Smooth muscle cell (in vitro differentiated cells): ENCODE data around the gene AASDHPPT. TPM values are rescaled to one million over a fixed set of nuclear protein-coding genes. Genes with fewer than 3 reads are reported as not detected.

ENCODE experiments used
- DNase-seq: peaks from one replicate; lab custom pipeline; 2025; ENCODE audit not compliant: unreplicated experiment; lab: John Stamatoyannopoulos, UW
- H2AFZ ChIP-seq: fragments of 200-600 bp; sonication (generic); 2 replicates; pipeline ENCODE4 v1.6.0; 2016; ENCODE audit warnings: antibody characterized with exemption, low read depth, mild to moderate bottlenecking
- H3F3A ChIP-seq: fragments of 200-600 bp; sonication (generic); 2 replicates; pipeline ENCODE4 v1.6.0; 2017; ENCODE audit warnings: antibody characterized with exemption, low read depth
- H3K27ac ChIP-seq: fragments of 200-600 bp; sonication (generic); 2 replicates; pipeline ENCODE4 v1.5.1; 2016; ENCODE audit warnings: low read depth, mild to moderate bottlenecking
- H3K27me3 ChIP-seq: fragments of 200-600 bp; sonication (generic); 2 replicates; pipeline ENCODE4 v1.6.1; 2016; ENCODE audit warnings: low read depth, mild to moderate bottlenecking
- H3K36me3 ChIP-seq: fragments of 200-600 bp; sonication (generic); 2 replicates; pipeline ENCODE4 v1.5.1; 2016; ENCODE audit warnings: low read depth
- H3K4me1 ChIP-seq: fragments of 200-600 bp; sonication (generic); 2 replicates; pipeline ENCODE4 v1.5.1; 2016; ENCODE audit warnings: low read depth
- H3K4me2 ChIP-seq: fragments of 200-600 bp; sonication (generic); 2 replicates; pipeline ENCODE4 v1.6.0; 2016; ENCODE audit warnings: mild to moderate bottlenecking
- H3K4me3 ChIP-seq: fragments of 200-600 bp; sonication (generic); 2 replicates; pipeline ENCODE4 v1.5.1; 2016; ENCODE audit warnings: mild to moderate bottlenecking
- H3K79me2 ChIP-seq: fragments of 200-600 bp; sonication (generic); 2 replicates; pipeline ENCODE4 v1.6.0; 2016; ENCODE audit warnings: low read depth, mild to moderate bottlenecking
- H3K9ac ChIP-seq: fragments of 200-600 bp; sonication (generic); 2 replicates; pipeline ENCODE4 v1.6.0; 2016; ENCODE audit warnings: low read depth
- H3K9me3 ChIP-seq: fragments of 200-600 bp; sonication (generic); replicated peaks from 2 replicates; pipeline ENCODE4 v1.5.1; 2016; ENCODE audit warnings: low read depth
- H4K20me1 ChIP-seq: fragments of 200-600 bp; sonication (generic); 2 replicates; pipeline ENCODE4 v1.6.0; 2016; ENCODE audit warnings: low read depth
- CTCF ChIP-seq: fragments of 200-600 bp; sonication (generic); IDR thresholded peaks from 2 replicates; pipeline ENCODE4 v1.5.1; 2017; ENCODE audit warnings: borderline replicate concordance, mild to moderate bottlenecking, antibody characterized with exemption; ENCODE audit not compliant: insufficient read depth, poor library complexity, severe bottlenecking
- WGBS: methylation state at CpG from one replicate; pipeline ENCODE4 v1.1.7; 2016; ENCODE audit warnings: low lambda C conversion rate; 5-methylcytosine and 5-hydroxymethylcytosine counted together
- polyA plus RNA-seq: library from polyadenylated mRNA; unstranded; fragments of >200 nt; fragmentation: Nextera tagmentation; extraction: Ambion mirVana; gene quantifications from 2 replicates; pipeline ENCODE4 v1.2.1, GENCODE V29; 2016
- total RNA-seq: library from RNA; depleted of rRNA; stranded (reverse); fragments of >200 nt; gene quantifications from 2 replicates; pipeline ENCODE4 v1.2.3, GENCODE V29; 2014

The AASDHPPT gene
- total and polyA plus RNA-seq, 2 experiments from 2014 or later, result 35.6 to 78.7 TPM

GRCh38 chr11:106098893-106099553 lies 21.6 kb downstream of the AASDHPPT start:
- Histone ChIP-seq H2AFZ (no peak overlapping the region), H3K27ac (no peak overlapping the region), H3K79me2 (no peaks in the 10 kb centered on the region), H3F3A (no peaks in the 10 kb centered on the region), H3K9ac (no peak overlapping the region), H3K4me3 (no peak overlapping the region), H3K4me1 (no peaks in the 10 kb centered on the region), H4K20me1 (no peaks in the 10 kb centered on the region), H3K27me3 (no peaks in the 10 kb centered on the region), H3K9me3 (no peaks in the 10 kb centered on the region), H3K36me3 (peaks cover 11% of the 10 kb centered on the region), H3K4me2 (no peak overlapping the region)
- no peak for TF ChIP-seq CTCF
- no peak for DNase-seq
- 97% methylated on average over 1 of the region's 1 CpG for WGBS

GRCh38 chr11:106101370-106101769 lies 23.9 kb downstream of the AASDHPPT start:
- 83% methylated on average over 3 of the region's 3 CpGs for WGBS
- no peak for DNase-seq

GRCh38 chr11:106101819-106102218 lies 24.4 kb downstream of the AASDHPPT start:
- no peaks in the 10 kb centered on the region for H3K9me3 ChIP-seq
- no peak for TF ChIP-seq CTCF
- H4K20me1 ChIP-seq, result no peaks in the 10 kb centered on the region
- H3K27ac ChIP-seq, result no peak overlapping the region
- DNase-seq, result no peak
- H2AFZ ChIP-seq, result no peak overlapping the region
- H3K9ac ChIP-seq, result no peak overlapping the region
- no peak overlapping the region for H3K4me2 ChIP-seq
- H3K4me3 ChIP-seq, result no peak overlapping the region
- H3F3A ChIP-seq, result no peaks in the 10 kb centered on the region
- no peaks in the 10 kb centered on the region for H3K27me3 ChIP-seq
- H3K36me3 ChIP-seq, result peaks cover 5% of the 10 kb centered on the region
- no peaks in the 10 kb centered on the region for H3K79me2 ChIP-seq
- WGBS, result 89% methylated on average over 1 of the region's 1 CpG
- no peaks in the 10 kb centered on the region for H3K4me1 ChIP-seq

More at GRCh38 chr11:106101370-106101769, 23.9 kb downstream of the AASDHPPT start:
- Histone ChIP-seq H3K4me3 (no peak overlapping the region), H3K9me3 (no peaks in the 10 kb centered on the region), H3F3A (no peaks in the 10 kb centered on the region), H4K20me1 (no peaks in the 10 kb centered on the region), H3K9ac (no peak overlapping the region), H3K27ac (no peak overlapping the region), H3K4me1 (no peaks in the 10 kb centered on the region), H3K27me3 (no peaks in the 10 kb centered on the region), H2AFZ (no peak overlapping the region), H3K36me3 (peaks cover 9% of the 10 kb centered on the region), H3K4me2 (no peak overlapping the region), H3K79me2 (no peaks in the 10 kb centered on the region)
- no peak for TF ChIP-seq CTCF

GRCh38 chr11:106105986-106106385 lies 28.5 kb downstream of the AASDHPPT start:
- H3K4me2 ChIP-seq, result no peak overlapping the region
- no peaks in the 10 kb centered on the region for H3K4me1 ChIP-seq
- no peaks in the 10 kb centered on the region for H3F3A ChIP-seq
- no peak overlapping the region for H3K4me3 ChIP-seq
- no peaks in the 10 kb centered on the region for H3K9me3 ChIP-seq
- no peaks in the 10 kb centered on the region for H4K20me1 ChIP-seq
- no peaks in the 10 kb centered on the region for H3K36me3 ChIP-seq
- H3K27ac ChIP-seq, result no peak overlapping the region
- no peak overlapping the region for H2AFZ ChIP-seq
- no peak overlapping the region for H3K9ac ChIP-seq
- TF ChIP-seq CTCF, result no peak
- H3K27me3 ChIP-seq, result no peaks in the 10 kb centered on the region
- no peak for DNase-seq
- WGBS, result 90% methylated on average over 6 of the region's 6 CpGs
- no peaks in the 10 kb centered on the region for H3K79me2 ChIP-seq
